Measurements from ENCODE around the gene XDH. TPM values are rescaled to one million over a fixed set of nuclear protein-coding genes. Genes with fewer than 3 reads are reported as not detected.

Gene XDH
- polyA plus RNA-seq, 12 donors, result 0.11 to 11.0 (median 0.12) TPM; not detected in 9

- DNase-seq, result no peak
These were observed 83.4 kb downstream of the XDH start for GRCh38 chr2:31331156-31331555.

DNA sequence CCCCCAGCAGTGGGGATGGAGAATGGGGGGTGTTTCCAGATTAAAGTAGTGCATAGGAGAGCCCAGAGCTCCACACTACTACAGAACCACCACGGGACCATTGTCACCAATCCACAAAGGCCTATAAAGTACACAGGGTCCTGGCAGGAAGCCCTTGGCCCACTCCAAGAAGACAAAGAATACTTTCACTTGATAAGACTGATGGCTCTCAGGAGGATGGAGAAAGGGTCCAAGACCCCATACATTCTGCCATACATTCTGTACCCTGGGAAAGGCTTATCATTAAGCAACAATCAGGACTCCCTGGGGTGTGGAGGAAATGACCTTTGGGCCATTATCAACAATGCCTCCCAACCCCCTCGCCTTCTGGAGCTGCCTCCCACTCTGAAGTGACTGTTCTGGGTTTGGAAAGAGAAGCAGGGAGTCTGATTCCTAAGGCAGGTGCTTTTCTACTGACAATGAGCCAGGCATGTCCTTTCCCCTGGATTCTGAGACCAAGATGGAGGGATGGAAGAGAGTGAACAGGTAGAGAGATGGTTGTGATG is 85.4 kb downstream of the XDH start:
- DNase-seq, result no peak

DNA sequence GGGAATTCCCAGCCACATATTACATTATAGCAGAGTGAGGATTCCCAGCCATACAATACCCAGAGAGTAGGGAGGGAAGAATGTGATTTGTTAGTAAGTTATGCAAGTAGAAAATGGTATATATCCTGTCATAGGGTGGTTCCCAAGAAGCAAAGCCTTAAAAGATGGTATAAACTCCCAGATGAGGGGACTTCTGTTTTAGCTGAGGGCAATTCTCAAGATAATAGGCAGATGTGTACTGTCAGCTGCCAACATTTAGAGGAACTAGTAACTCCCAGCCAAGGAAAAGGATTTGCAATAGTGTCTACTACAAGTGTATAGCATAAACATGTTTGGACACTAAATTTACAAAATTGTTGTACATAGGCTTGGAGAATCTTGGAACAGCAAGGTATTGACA is 86.5 kb downstream of the XDH start:
- DNase-seq, result no peak

DNA sequence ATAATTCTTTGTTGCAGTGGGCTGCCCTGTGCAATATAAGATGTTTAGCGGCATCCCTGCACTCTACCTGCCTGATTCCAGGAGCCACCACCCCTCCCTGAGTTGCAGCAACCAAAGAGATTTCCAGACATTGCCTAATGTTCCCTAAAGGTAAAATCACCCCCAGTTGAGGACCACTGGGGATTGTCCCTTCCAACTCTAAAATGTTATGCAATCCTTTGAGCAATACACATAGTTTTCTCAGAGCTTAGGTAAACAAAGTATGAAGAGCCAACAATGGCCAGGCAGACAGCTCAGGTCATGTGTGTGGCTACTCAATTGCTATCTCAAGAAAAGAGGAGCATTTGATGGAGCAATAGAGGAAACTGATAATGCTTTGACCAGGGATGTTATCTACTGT is 87.0 kb downstream of the XDH start:
- DNase-seq, result no peak

- no peak for DNase-seq
These were observed 90.4 kb downstream of the XDH start for GRCh38 chr2:31324016-31324633.

- no peak for DNase-seq
These were observed 92.2 kb downstream of the XDH start for GRCh38 chr2:31322371-31322770.

DNA sequence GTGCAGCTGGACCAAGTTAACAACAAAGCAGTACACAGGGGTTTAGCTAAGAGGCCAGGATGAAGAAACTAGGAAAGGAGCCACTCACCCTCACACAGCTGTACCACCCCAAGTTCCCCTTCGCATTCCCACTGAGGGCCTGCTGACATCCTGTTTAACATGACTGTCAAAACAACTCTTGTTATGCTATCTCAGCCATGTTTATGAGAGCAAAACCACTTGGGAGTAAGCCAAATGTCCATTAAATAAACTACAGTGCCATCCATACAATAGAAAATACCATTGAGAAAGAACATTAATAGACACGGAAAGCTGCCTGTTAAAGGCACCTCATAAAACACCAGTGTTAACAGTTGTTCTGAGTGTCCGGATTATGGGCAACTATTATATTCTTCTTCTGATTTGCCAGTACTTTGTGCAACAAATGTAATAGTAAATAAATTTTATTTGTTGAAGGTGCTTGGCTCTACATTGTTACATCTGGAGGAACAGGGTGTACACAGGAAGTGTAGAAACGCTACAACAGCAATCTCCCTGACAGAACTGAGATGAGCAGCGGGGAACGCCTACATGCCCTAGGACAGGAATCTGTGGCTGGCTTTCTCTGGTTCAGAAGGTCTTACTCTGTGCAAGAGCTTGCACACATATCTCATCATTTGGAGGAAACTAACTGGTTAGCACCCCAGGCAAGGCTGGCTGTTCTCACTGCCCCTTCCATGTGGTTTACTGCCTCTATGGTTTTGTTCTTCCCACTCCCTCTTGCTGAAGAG is 95.0 kb downstream of the XDH start:
- no peak for DNase-seq

DNA sequence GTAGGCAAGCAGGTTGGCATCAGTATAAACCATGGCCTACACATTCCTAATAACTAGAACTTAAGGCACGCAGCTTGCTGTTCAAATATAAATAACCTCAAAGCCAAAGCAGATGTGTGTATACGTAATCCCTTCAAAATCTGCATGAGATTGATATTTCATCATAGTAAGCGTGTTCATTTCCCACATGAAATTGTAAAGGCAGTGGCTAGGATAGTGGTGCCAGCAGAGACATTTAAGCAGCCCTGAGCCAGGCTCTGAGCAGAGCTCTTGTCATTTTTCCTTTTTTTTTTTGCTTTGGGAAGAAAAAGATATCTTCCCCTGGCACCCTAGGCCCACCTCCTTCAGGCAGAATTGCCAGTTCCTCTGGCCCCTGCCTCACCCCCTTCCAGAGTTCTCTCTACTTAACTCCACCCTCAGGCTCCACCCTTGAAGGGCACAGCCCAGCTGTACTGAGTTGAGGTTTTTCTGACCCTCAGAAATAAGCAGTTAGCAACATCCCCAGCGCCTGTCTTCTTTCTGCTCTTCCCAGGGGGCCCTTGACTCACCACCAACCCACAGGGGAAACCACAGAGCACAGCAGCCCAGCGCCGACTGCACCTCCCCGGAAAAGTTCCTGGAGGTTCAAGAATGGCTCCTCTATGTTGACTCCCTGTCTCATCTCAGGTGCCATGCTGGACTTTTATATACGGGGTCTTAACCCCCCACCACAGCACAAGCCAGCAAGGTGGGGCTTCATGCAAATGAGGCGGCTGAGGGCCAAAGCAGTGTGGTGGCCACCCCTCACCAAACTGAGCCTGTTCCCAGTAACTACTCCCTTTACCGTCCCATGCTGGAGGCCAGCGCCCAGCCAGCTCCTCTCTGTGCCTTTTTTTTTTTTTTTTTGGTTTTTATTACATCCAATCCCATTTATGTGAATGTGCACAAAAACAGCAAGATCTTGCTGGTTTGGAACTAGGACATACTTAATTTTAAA is 95.9 kb downstream of the XDH start:
- no peak for DNase-seq

DNA sequence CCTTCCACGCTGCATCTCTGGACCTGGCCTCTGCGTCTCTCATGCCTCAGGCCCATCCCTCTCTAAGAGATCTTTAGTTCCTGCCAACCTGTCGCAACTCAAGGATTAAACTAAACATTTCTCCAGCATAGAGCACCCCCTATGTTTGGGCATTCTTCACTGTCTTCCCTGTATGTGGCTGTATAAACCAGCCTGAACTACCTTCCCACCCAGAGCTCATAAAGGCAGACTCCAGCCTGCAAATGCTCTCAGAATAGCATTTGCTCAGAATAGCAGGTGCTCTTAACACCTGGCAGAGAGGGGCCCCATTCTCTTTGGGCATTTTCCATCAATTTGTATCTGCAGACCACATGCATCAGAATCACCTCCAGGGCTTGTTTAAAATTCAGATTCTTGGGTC is 97.1 kb downstream of the XDH start:
- no peak for DNase-seq

DNA sequence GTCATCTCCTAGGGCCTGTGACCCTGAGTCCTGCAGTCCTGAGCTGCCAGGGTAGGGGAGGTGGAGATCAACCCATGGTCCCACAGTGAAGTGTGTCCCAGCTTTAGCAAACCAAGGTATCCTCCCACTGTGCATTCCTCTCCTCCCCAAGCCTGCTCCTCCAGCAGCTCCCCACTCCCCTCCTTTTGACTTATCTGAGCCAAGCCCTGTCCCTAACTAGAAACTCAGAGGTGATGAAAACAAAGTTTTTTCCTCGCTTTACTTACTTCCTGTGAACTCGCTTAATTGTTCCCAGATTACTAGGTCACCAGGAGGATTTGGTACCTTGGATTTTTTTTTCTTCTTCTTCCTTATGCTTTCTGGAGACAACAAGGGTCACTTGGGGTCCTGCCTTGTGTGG is 99.8 kb downstream of the XDH start:
- no peak for DNase-seq

DNA sequence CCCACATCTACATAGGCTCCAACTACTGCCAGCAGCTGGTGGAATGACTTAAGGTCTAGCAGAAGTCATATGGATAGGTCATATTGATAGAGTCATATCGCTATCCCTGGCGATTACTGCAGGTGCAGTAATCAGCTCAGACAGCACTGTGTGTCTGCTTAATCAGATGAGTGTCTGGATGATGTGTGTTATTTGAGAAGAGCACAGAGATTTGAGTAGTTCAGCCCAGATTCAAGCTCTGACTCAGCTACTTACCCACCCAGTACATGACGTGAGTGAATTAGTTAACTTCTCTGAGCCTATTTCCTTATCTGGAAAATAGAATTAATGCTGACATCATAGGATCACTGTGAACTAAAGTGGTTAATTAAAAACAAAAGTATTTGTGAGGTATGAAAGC is 101.6 kb downstream of the XDH start:
- no peak for DNase-seq

- no peak for DNase-seq
These were observed 109.7 kb downstream of the XDH start for GRCh38 chr2:31304816-31305215.

- no peak for DNase-seq
These were observed 111.5 kb downstream of the XDH start for GRCh38 chr2:31302940-31303563.

DNA sequence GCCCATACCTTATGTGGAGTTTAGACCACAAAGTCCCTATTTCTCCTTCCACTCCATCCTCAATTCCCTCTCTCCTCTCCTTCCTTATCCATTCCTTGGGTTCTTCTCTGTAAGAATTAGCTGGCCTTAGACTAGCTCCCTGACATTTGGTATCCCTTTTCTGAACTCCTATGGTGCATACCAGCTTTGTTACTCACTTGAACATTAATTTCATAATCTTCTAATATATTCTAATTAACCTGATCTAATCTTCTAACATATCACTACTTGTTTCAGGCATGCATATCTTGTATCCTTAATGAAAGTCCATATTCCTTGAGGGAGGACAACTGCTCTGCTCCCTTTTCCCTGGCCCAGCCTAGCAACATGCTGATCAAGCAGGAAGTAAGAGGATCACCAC is 114.2 kb downstream of the XDH start:
- DNase-seq, result no peak

GRCh38 chr2:31299547-31299946 is 115.0 kb downstream of the XDH start:
- no peak for DNase-seq

- no peak for DNase-seq
These were observed 116.8 kb downstream of the XDH start for GRCh38 chr2:31297751-31298150.

- DNase-seq, result no peak
These were observed 117.8 kb downstream of the XDH start for GRCh38 chr2:31296641-31297287.

GRCh38 chr2:31294196-31294595 is 120.3 kb downstream of the XDH start:
- DNase-seq, result no peak

GRCh38 chr2:31287654-31288053 is 126.9 kb downstream of the XDH start:
- DNase-seq, result no peak

DNA sequence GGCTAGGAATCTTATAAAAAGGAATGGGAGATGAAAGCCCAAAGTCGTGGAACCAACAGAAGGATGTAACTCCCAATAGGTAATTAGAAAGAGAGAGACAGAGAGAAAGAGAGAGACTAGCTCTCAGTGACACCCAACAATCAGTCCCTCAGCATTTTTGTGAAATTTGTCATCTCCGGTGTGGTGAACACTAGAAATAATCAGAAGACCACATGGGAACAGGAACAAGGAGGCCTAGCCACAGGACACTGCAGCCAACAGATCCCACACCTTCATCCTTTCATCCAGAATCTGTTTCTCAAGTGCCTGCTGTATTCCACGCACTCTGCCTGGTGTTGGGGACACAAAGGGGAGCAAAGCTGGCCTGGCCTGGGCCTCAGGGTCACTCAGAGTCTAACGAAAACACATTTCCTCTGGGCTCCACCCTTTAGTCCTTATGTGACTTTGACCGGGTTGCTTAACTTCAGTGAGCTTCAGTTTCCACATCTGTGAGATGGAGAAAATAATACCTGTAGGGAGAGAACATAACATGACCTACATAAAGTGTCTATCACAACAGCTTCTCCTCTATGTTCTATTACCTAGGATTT is 127.5 kb downstream of the XDH start:
- no peak for DNase-seq

GRCh38 chr2:31286230-31286629 is 128.3 kb downstream of the XDH start:
- DNase-seq, result no peak

All from muscle of arm (tissue), 12 donors.